Endothelial cell of umbilical vein (primary cell): ENCODE results near the gene COX6B1. TPM values are rescaled to one million over a fixed set of nuclear protein-coding genes. Genes with fewer than 3 reads are reported as not detected.

Source experiments
- Bru-seq: library from RNA; stranded (reverse); fragments of 400-500 nt; gene quantifications from one replicate; lab custom pipeline; 2021; lab: Mats Ljungman, UMichigan
- BruChase-seq, 2 experiments: library from RNA; stranded (reverse); fragments of 400-500 nt; gene quantifications; one replicate each; lab custom pipeline; 2021; lab: Mats Ljungman, UMichigan
- BruUV-seq: library from RNA; stranded (reverse); fragments of 400-500 nt; replicated peaks from 2 replicates; lab custom pipeline; 2021; lab: Mats Ljungman, UMichigan
- CTCF ChIA-PET: fragments of 300-600, 350-600 bp; sonication (Branson Sonifier 250); formaldehyde crosslinking; loops from one replicate; lab custom pipeline; 2021; ENCODE audit warnings: antibody characterized with exemption, inconsistent platforms; lab: Charles Lee
- POLR2A ChIA-PET: fragments of 300-600, 350-600 bp; sonication (Branson Sonifier 250); formaldehyde crosslinking; loops from one replicate; lab custom pipeline; 2021; ENCODE audit warnings: antibody characterized with exemption, inconsistent platforms; lab: Charles Lee
- DNase-seq: peaks from one replicate; pipeline ENCODE4 v3.0.0-alpha.2; 2011; ENCODE audit warnings: low read depth, low spot score
- FAIRE-seq: peaks from 2 replicates; lab custom pipeline; 2011; peaks lifted over from hg19 to GRCh38; lab: Jason Lieb, UNC
- H2AFZ ChIP-seq: 2 replicates; pipeline ENCODE4 v1.6.0; 2012; ENCODE audit warnings: low read depth, low read length, control low read depth, inconsistent platforms
- H3K27ac ChIP-seq: 2 replicates; pipeline ENCODE4 v1.5.1; 2011; ENCODE audit warnings: low read depth, mild to moderate bottlenecking, control low read depth, low read length, moderate library complexity; ENCODE audit not compliant: insufficient read depth
- H3K27me3 ChIP-seq, 2 experiments: 2 replicates each; pipeline versions ENCODE4 v1.6.0 to v1.6.1; 2011; ENCODE audit warnings: low read length in 2 of 2, mixed read lengths in 1 of 2; ENCODE audit not compliant: control insufficient read depth in 2 of 2, insufficient read depth in 2 of 2
- H3K36me3 ChIP-seq, 2 experiments: 2 replicates in 1 of 2; 3 replicates in 1 of 2; pipeline ENCODE4 v1.5.1; 2011; ENCODE audit warnings: low read length in 2 of 2, mild to moderate bottlenecking in 1 of 2, moderate library complexity in 1 of 2; ENCODE audit not compliant: control insufficient read depth in 2 of 2, insufficient read depth in 2 of 2; ENCODE audit errors: extremely low read depth in 1 of 2
- H3K4me1 ChIP-seq: 3 replicates; pipeline ENCODE4 v1.5.1; 2011; ENCODE audit warnings: mild to moderate bottlenecking, low read length; ENCODE audit not compliant: control insufficient read depth, insufficient read depth; ENCODE audit errors: extremely low read depth
- H3K4me2 ChIP-seq: 2 replicates; pipeline ENCODE4 v1.6.1; 2011; ENCODE audit warnings: low read length, control low read depth, mixed read lengths; ENCODE audit not compliant: insufficient read depth
- H3K4me3 ChIP-seq, 3 experiments: fragments of 200-600 bp in 1 of 3; sonication (generic), shearing (Covaris generic) in 1 of 3; replicated peaks in 1 of 3; 2 replicates each; pipeline ENCODE4 v1.5.1; 2011 to 2016; ENCODE audit warnings: control low read depth in 3 of 3, low read length in 3 of 3, mild to moderate bottlenecking in 2 of 3, inconsistent platforms in 1 of 3, low read depth in 1 of 3, moderate library complexity in 1 of 3; ENCODE audit not compliant: insufficient read depth in 1 of 3
- H3K79me2 ChIP-seq: 2 replicates; pipeline ENCODE4 v1.6.0; 2012; ENCODE audit warnings: low read length, inconsistent platforms; ENCODE audit not compliant: control insufficient read depth, insufficient read depth
- H3K9ac ChIP-seq: replicated peaks from 2 replicates; pipeline ENCODE3; 2011; ENCODE audit warnings: low read length, control low read depth; ENCODE audit not compliant: insufficient read depth; ENCODE audit errors: extremely low read depth
- H3K9me1 ChIP-seq: replicated peaks from 3 replicates; pipeline ENCODE4 v1.6.0; 2011; ENCODE audit warnings: mild to moderate bottlenecking, low read length; ENCODE audit not compliant: control insufficient read depth, insufficient read depth; ENCODE audit errors: extremely low read depth
- H3K9me3 ChIP-seq: replicated peaks from 2 replicates; pipeline ENCODE4 v1.5.1; 2012; ENCODE audit warnings: low read length, inconsistent platforms; ENCODE audit not compliant: control insufficient read depth, insufficient read depth
- H4K20me1 ChIP-seq: replicated peaks from 2 replicates; pipeline ENCODE3; 2011; ENCODE audit warnings: mild to moderate bottlenecking, low read length; ENCODE audit not compliant: control insufficient read depth, insufficient read depth; ENCODE audit errors: extremely low read depth
- EZH2 ChIP-seq: IDR thresholded peaks from 2 replicates; pipeline ENCODE4 v1.6.1; 2012; ENCODE audit warnings: borderline replicate concordance, low read depth, mild to moderate bottlenecking, moderate library complexity, low read length, inconsistent platforms; ENCODE audit not compliant: severe bottlenecking
- FOS ChIP-seq: IDR thresholded peaks from 2 replicates; pipeline ENCODE4 v1.6.1; 2011; ENCODE audit warnings: mild to moderate bottlenecking, low read length, moderate library complexity, borderline replicate concordance; ENCODE audit not compliant: insufficient read depth
- GATA2 ChIP-seq: IDR thresholded peaks from 2 replicates; pipeline ENCODE4 v1.7.0; 2011; ENCODE audit warnings: low read depth, mild to moderate bottlenecking, moderate library complexity, mixed read lengths, low read length; ENCODE audit not compliant: insufficient read length, insufficient read depth
- JUN ChIP-seq: IDR thresholded peaks from 2 replicates; pipeline ENCODE4 v1.6.1; 2011; ENCODE audit warnings: borderline replicate concordance, low read depth; ENCODE audit not compliant: insufficient read length, insufficient read depth
- MAX ChIP-seq: IDR thresholded peaks from 2 replicates; pipeline ENCODE4 v1.6.1; 2011; ENCODE audit not compliant: insufficient read depth, insufficient read length
- MYC ChIP-seq: IDR thresholded peaks from one replicate; pipeline ENCODE4 v1.6.1; 2011; ENCODE audit warnings: mild to moderate bottlenecking, low read depth, low read length
- POLR2A ChIP-seq: IDR thresholded peaks from 2 replicates; pipeline ENCODE4 v1.6.1; 2012; ENCODE audit warnings: low read depth, mild to moderate bottlenecking, control low read depth, low read length
- POLR2AphosphoS5 ChIP-seq: IDR thresholded peaks from 2 replicates; pipeline ENCODE4 v1.6.1; 2012; ENCODE audit warnings: low read depth, mild to moderate bottlenecking, control low read depth, low read length, moderate library complexity; ENCODE audit not compliant: insufficient read depth
- dilution Hi-C: fragments of 300-500 bp; cut with MboI; formaldehyde crosslinking; loops from one replicate; pipeline ENCODE4 v1.15.0; 2019; ENCODE audit warnings: low sequenced_read_pairs; ENCODE audit not compliant: extremely low pct_ligation_motif_present
- intact Hi-C: fragments of 100-400 bp; cut with micrococcal nuclease; formaldehyde crosslinking; loops from one replicate; pipeline ENCODE4 v1.10.0; 2022
- long read RNA-seq: library from polyadenylated mRNA; stranded (forward); transcript quantifications from one replicate; pipeline ENCODE4 v2.0.0, GENCODE V29; 2021
- polyA minus RNA-seq, 3 experiments: library from RNA; depleted of rRNA, polyadenylated mRNA; stranded (reverse); fragments of >200 nt; gene quantifications; 1 replicate in 1 of 3; 2 replicates in 2 of 3; pipeline ENCODE4 v1.2.3, GENCODE V29; 2011
- polyA plus RNA-seq, 4 experiments: library from polyadenylated mRNA; depleted of rRNA in 3 of 4; stranded (reverse) in 3 of 4; unstranded in 1 of 4; fragments of >200 nt; gene quantifications; 2 replicates each; pipeline versions ENCODE4 v1.2.1 to v1.2.3, GENCODE V29; 2011 to 2012; ENCODE audit warnings: missing spikeins in 1 of 4
- total RNA-seq: library from RNA; stranded (reverse); gene quantifications from 2 replicates; pipeline ENCODE4 v1.2.3, GENCODE V29; 2021
- TF ChIP-seq, protein P1 (sequence below), 2 donors: IDR thresholded peaks; 1 replicate in 1 of 2; 2 replicates in 1 of 2; pipeline ENCODE4 v1.5.1; 2011; ENCODE audit warnings: low read length in 2 of 2, mild to moderate bottlenecking in 2 of 2, moderate library complexity in 2 of 2, control low read depth in 1 of 2, inconsistent platforms in 1 of 2, low read depth in 1 of 2; ENCODE audit not compliant: insufficient read depth in 1 of 2; ENCODE audit errors: extremely low read depth in 1 of 2

Gene COX6B1
- 300 and 327 TPM in 2 replicates for total RNA-seq
- 692 and 759 TPM in 2 replicates for polyA plus RNA-seq
- polyA plus RNA-seq (2011; cell fraction: cytosol; rRNA removed): 721 and 850 TPM in 2 replicates
- polyA plus RNA-seq (2011; cell fraction: nucleus; rRNA removed): 176 and 236 TPM in 2 replicates
- 564 and 590 TPM in 2 replicates for polyA plus RNA-seq (2012)
- polyA minus RNA-seq: 349 and 385 TPM in 2 replicates
- polyA minus RNA-seq (2011; cell fraction: cytosol; rRNA and poly(A)+ RNA removed): 195 TPM
- 33.5 and 36.0 TPM in 2 replicates for polyA minus RNA-seq (2011; cell fraction: nucleus; rRNA and poly(A)+ RNA removed)
- Bru-seq, nascent RNA: percentile 76 among the genes with signal in this experiment
- percentile 84 among the genes with signal in this experiment for BruChase-seq, experiment 1, labeled RNA remaining after a 6-hour chase
- BruChase-seq, experiment 2, labeled RNA remaining after a 2-hour chase: percentile 71 among the genes with signal in this experiment
- long read RNA-seq, transcript COX6B1-201 (4 exons, 667 nt): major isoform, 527 of 553 reads
- long read RNA-seq, partial matches to known transcripts: 12 of 553 reads
- long read RNA-seq, other reads (novel, unspliced or antisense): 13 of 553 reads

GRCh38 chr19:35648017-35648961 lies at the start of gene COX6B1:
TSS of gene COX6B1 (plus strand) at chr19:35648323. CDS start at chr19:35651244, 2,921 bp downstream.
- TF ChIP-seq POLR2AphosphoS5: peak; percentile 87
- TF ChIP-seq JUN: no peak
- peak; percentile 88 for TF ChIP-seq POLR2A
- ChIA-PET POLR2A (no interaction called here), CTCF (interaction anchor here (0.7 to 1.4 kb wide), 2 partner anchors 9 to 99 kb away, joined by 4 to 6 read pairs; no protein-coding TSS in a partner anchor)
- intact Hi-C loops (loop anchor here (5.0 kb wide), 1 partner anchor 109 kb away; the partner anchor contains the start of genes HSPB6 and PROSER3), dilution Hi-C loops (no loop called here)
- H3K4me1 ChIP-seq: peaks cover 12% of the 10 kb centered on the region
- peak within 1 kb of the TSS; percentile 74 for H3K4me2 ChIP-seq
- H3K9me3 ChIP-seq: no peaks in the 10 kb centered on the region
- peak within 1 kb of the TSS; percentile 80 for H3K9ac ChIP-seq
- FAIRE-seq: peak; percentile 99
- peak; percentile 96 for DNase-seq
- H3K4me3 ChIP-seq: peak within 1 kb of the TSS; percentile 81 to 97 (median 89)
- H3K27me3 ChIP-seq: no peaks in the 10 kb centered on the region
- H2AFZ ChIP-seq: peak within 1 kb of the TSS; percentile 77
- H4K20me1 ChIP-seq: no peaks in the 10 kb centered on the region
- H3K79me2 ChIP-seq: peaks cover 19% of the 10 kb centered on the region
- no peaks in the 10 kb centered on the region for H3K9me1 ChIP-seq
- BruUV-seq: TSS peak; percentile 66
- H3K27ac ChIP-seq: peak within 1 kb of the TSS; percentile 65
- peaks cover 0 to 3% of the 10 kb centered on the region in 2 experiments for H3K36me3 ChIP-seq

- BruUV-seq: no TSS peak
- DNase-seq (no peak), FAIRE-seq (no peak)
- Histone ChIP-seq H3K9me1 (no peaks in the 10 kb centered on the region), H3K27ac (no peak overlapping the region), H3K9me3 (no peaks in the 10 kb centered on the region), H3K4me1 (no peaks in the 10 kb centered on the region), H3K27me3 (no peaks in the 10 kb centered on the region), H3K4me3 (no peak overlapping the region), H3K9ac (no peak overlapping the region), H3K4me2 (no peak overlapping the region), H3K36me3 (no peaks in the 10 kb centered on the region), H4K20me1 (no peaks in the 10 kb centered on the region), H2AFZ (no peak overlapping the region), H3K79me2 (no peaks in the 10 kb centered on the region)
- CTCF ChIA-PET: interaction anchor here (0.6 kb wide), 1 partner anchor 105 kb away, joined by 3 read pairs; no protein-coding TSS in a partner anchor
- POLR2A ChIA-PET: no interaction called here
- intact Hi-C loops: no loop called here
- no peak for TF ChIP-seq MAX
- TF ChIP-seq EZH2: no peak
- no peak for TF ChIP-seq POLR2AphosphoS5
- TF ChIP-seq POLR2A: no peak
- TF ChIP-seq GATA2: no peak
- TF ChIP-seq, protein P1, sequence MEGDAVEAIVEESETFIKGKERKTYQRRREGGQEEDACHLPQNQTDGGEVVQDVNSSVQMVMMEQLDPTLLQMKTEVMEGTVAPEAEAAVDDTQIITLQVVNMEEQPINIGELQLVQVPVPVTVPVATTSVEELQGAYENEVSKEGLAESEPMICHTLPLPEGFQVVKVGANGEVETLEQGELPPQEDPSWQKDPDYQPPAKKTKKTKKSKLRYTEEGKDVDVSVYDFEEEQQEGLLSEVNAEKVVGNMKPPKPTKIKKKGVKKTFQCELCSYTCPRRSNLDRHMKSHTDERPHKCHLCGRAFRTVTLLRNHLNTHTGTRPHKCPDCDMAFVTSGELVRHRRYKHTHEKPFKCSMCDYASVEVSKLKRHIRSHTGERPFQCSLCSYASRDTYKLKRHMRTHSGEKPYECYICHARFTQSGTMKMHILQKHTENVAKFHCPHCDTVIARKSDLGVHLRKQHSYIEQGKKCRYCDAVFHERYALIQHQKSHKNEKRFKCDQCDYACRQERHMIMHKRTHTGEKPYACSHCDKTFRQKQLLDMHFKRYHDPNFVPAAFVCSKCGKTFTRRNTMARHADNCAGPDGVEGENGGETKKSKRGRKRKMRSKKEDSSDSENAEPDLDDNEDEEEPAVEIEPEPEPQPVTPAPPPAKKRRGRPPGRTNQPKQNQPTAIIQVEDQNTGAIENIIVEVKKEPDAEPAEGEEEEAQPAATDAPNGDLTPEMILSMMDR (IDR thresholded peaks at IDR 0.05; ENCODE audit: extremely low read depth in 1 of 2, insufficient read depth in 1 of 2, low read depth in 1 of 2, low read length in 2 of 2): no peak
- TF ChIP-seq MYC: no peak
- no peak for TF ChIP-seq JUN
- no peak for TF ChIP-seq FOS
- dilution Hi-C loops: no loop called here
Measured at GRCh38 chr19:35601971-35602370, 46.2 kb upstream of the COX6B1 start.
